ENCODE results near the gene ZFP92.
"Not testable (repeated sequence)": the region's sequence is repeated elsewhere in the genome, so short reads cannot be mapped to it uniquely, and the experiment has no call there.

Gene ZFP92

GRCh38 chrX:153411255-153411987, at the start of gene ZFP92:
TSS of gene ZFP92 (plus strand) at chrX:153411472. CDS start at chrX:153418323, 6,851 bp downstream.
- peak; percentile 30 to 33 for DNase-seq

- no peak for DNase-seq
Measured at GRCh38 chrX:153361781-153362397, 49.4 kb upstream of the ZFP92 start.

- DNase-seq: no peak
Measured at GRCh38 chrX:153365670-153366069, 45.6 kb upstream of the ZFP92 start.

- DNase-seq: no peak
Measured at GRCh38 chrX:153366119-153366518, 45.2 kb upstream of the ZFP92 start.

GRCh38 chrX:153366878-153367538, 44.3 kb upstream of the ZFP92 start:
- DNase-seq: no peak

- no peak for DNase-seq
Measured at GRCh38 chrX:153370293-153371055, 40.8 kb upstream of the ZFP92 start.

- DNase-seq: no peak
Measured at GRCh38 chrX:153371256-153371655, 40.0 kb upstream of the ZFP92 start.

GRCh38 chrX:153372949-153373348, 38.3 kb upstream of the ZFP92 start:
- DNase-seq: no peak

- DNase-seq: no peak
Measured at GRCh38 chrX:153374426-153374825, 36.8 kb upstream of the ZFP92 start.

- DNase-seq: no peak
Measured at GRCh38 chrX:153375571-153375970, 35.7 kb upstream of the ZFP92 start.

GRCh38 chrX:153377727-153378126, 33.5 kb upstream of the ZFP92 start:
- no peak for DNase-seq

- no peak for DNase-seq
Measured at GRCh38 chrX:153378607-153379006, 32.7 kb upstream of the ZFP92 start.

GRCh38 chrX:153379508-153379907, 31.8 kb upstream of the ZFP92 start:
- DNase-seq: no peak

- DNase-seq: no peak
Measured at GRCh38 chrX:153379971-153380581, 31.2 kb upstream of the ZFP92 start.

- DNase-seq: no peak
Measured at GRCh38 chrX:153380691-153381090, 30.6 kb upstream of the ZFP92 start.

GRCh38 chrX:153381684-153382532, 29.4 kb upstream of the ZFP92 start:
- no peak for DNase-seq

- no peak for DNase-seq
Measured at GRCh38 chrX:153382563-153383482, 28.4 kb upstream of the ZFP92 start.

- no peak for DNase-seq
Measured at GRCh38 chrX:153384390-153384789, 26.9 kb upstream of the ZFP92 start.

GRCh38 chrX:153384973-153385372, 26.3 kb upstream of the ZFP92 start:
- DNase-seq: not testable (repeated sequence)

- DNase-seq: no peak
Measured at GRCh38 chrX:153386097-153386496, 25.2 kb upstream of the ZFP92 start.

GRCh38 chrX:153387345-153387744, 23.9 kb upstream of the ZFP92 start:
- DNase-seq: no peak
